ENCODE data around the gene CNOT4. TPM values are rescaled to one million over a fixed set of nuclear protein-coding genes. Genes with fewer than 3 reads are reported as not detected.

CNOT4 gene
- total RNA-seq, 1 experiment from 2014 or later, result 25.8 TPM

GRCh38 chr7:135341049-135341448 lies 168.9 kb downstream of the CNOT4 start:
- no TSS peak for BruUV-seq (replicated peaks)
- ChIA-PET POLR2A (ENCODE audit: unreplicated experiment) (no interaction called here), CTCF (interaction anchor here (0.6 kb wide), 1 partner anchor 115 kb away, joined by 4 read pairs; no protein-coding TSS in a partner anchor)
- H4K20me1 ChIP-seq (ENCODE audit: insufficient read depth), result no peaks in the 10 kb centered on the region
- no peaks in the 10 kb centered on the region for H3K4me1 ChIP-seq (replicated peaks; ENCODE audit: insufficient read depth)
- H3K27me3 ChIP-seq (ENCODE audit: insufficient read depth, low read depth), result peaks cover 10% of the 10 kb centered on the region; the same call in 1 of the 2 replicates
- H3K36me3 ChIP-seq (ENCODE audit: low read depth), result no peaks in the 10 kb centered on the region
- H3K9me2 ChIP-seq (ENCODE audit: insufficient read depth), result no peaks in the 10 kb centered on the region
- intact Hi-C loops (cut with micrococcal nuclease; ENCODE audit: unreplicated experiment), result no loop called here
- TF ChIP-seq EZH2 (IDR thresholded peaks at IDR 0.05; ENCODE audit: low read depth), result no peak
- no peak for TF ChIP-seq CTCF (conservative IDR thresholded peaks at IDR 0.05)
- no peaks in the 10 kb centered on the region for H3K79me2 ChIP-seq (ENCODE audit: low read depth)
- H2AFZ ChIP-seq, result no peak overlapping the region
- no peaks in the 10 kb centered on the region for H3F3A ChIP-seq (ENCODE audit: insufficient read depth, low read depth)
- H3K9me3 ChIP-seq (ENCODE audit: insufficient read depth, low read depth), result no peaks in the 10 kb centered on the region
- no peak overlapping the region for H3K4me2 ChIP-seq
- no peak overlapping the region for H3K4me3 ChIP-seq
- H3K27ac ChIP-seq, result no peak overlapping the region
- no peak for DNase-seq

GRCh38 chr7:135337977-135338550 lies 171.8 kb downstream of the CNOT4 start:
- Histone ChIP-seq H3K27ac (no peak overlapping the region), H3K9me3 (ENCODE audit: insufficient read depth, low read depth) (no peaks in the 10 kb centered on the region), H2AFZ (no peak overlapping the region), H3K79me2 (ENCODE audit: low read depth) (no peaks in the 10 kb centered on the region), H3K9me2 (ENCODE audit: insufficient read depth) (no peaks in the 10 kb centered on the region), H3K4me3 (no peak overlapping the region), H3K4me1 (replicated peaks; ENCODE audit: insufficient read depth) (no peaks in the 10 kb centered on the region), H3K27me3 (ENCODE audit: insufficient read depth, low read depth) (peaks cover 10% of the 10 kb centered on the region; the same call in 1 of the 2 replicates), H3K4me2 (no peak overlapping the region), H3F3A (ENCODE audit: insufficient read depth, low read depth) (no peaks in the 10 kb centered on the region), H3K36me3 (ENCODE audit: low read depth) (no peaks in the 10 kb centered on the region), H4K20me1 (ENCODE audit: insufficient read depth) (no peaks in the 10 kb centered on the region)
- intact Hi-C loops (cut with micrococcal nuclease; ENCODE audit: unreplicated experiment), result loop anchor here (5.0 kb wide), 1 partner anchor 219 kb away; the partner anchor contains the start of gene NUP205
- no peak for DNase-seq
- ChIA-PET POLR2A (ENCODE audit: unreplicated experiment) (no interaction called here), CTCF (no interaction called here)
- TF ChIP-seq CTCF (conservative IDR thresholded peaks at IDR 0.05) (no peak), EZH2 (IDR thresholded peaks at IDR 0.05; ENCODE audit: low read depth) (no peak)
- BruUV-seq (replicated peaks), result no TSS peak

- CTCF ChIA-PET, result no interaction called here
- POLR2A ChIA-PET (ENCODE audit: unreplicated experiment), result no interaction called here
- intact Hi-C loops (cut with micrococcal nuclease; ENCODE audit: unreplicated experiment), result loop anchor here (5.0 kb wide), 1 partner anchor 220 kb away; the partner anchor contains the start of gene NUP205
- TF ChIP-seq EZH2 (IDR thresholded peaks at IDR 0.05; ENCODE audit: low read depth), result no peak
- no peak for TF ChIP-seq CTCF (conservative IDR thresholded peaks at IDR 0.05)
- Histone ChIP-seq H2AFZ (no peak overlapping the region), H3K4me2 (no peak overlapping the region), H3K9me2 (ENCODE audit: insufficient read depth) (no peaks in the 10 kb centered on the region), H3K36me3 (ENCODE audit: low read depth) (no peaks in the 10 kb centered on the region), H3K79me2 (ENCODE audit: low read depth) (no peaks in the 10 kb centered on the region), H4K20me1 (ENCODE audit: insufficient read depth) (no peaks in the 10 kb centered on the region), H3K4me3 (no peak overlapping the region), H3F3A (ENCODE audit: insufficient read depth, low read depth) (no peaks in the 10 kb centered on the region), H3K4me1 (replicated peaks; ENCODE audit: insufficient read depth) (no peaks in the 10 kb centered on the region), H3K9me3 (ENCODE audit: insufficient read depth, low read depth) (no peaks in the 10 kb centered on the region), H3K27ac (no peak overlapping the region), H3K27me3 (ENCODE audit: insufficient read depth, low read depth) (peaks cover 10% of the 10 kb centered on the region; the same call in 1 of the 2 replicates)
- no peak for DNase-seq
- BruUV-seq (replicated peaks), result no TSS peak
These were observed 172.4 kb downstream of the CNOT4 start for GRCh38 chr7:135337506-135337905.

Data from PC-9 (cell line).